ENCODE results near the gene COL16A1.

Gene COL16A1

DNA sequence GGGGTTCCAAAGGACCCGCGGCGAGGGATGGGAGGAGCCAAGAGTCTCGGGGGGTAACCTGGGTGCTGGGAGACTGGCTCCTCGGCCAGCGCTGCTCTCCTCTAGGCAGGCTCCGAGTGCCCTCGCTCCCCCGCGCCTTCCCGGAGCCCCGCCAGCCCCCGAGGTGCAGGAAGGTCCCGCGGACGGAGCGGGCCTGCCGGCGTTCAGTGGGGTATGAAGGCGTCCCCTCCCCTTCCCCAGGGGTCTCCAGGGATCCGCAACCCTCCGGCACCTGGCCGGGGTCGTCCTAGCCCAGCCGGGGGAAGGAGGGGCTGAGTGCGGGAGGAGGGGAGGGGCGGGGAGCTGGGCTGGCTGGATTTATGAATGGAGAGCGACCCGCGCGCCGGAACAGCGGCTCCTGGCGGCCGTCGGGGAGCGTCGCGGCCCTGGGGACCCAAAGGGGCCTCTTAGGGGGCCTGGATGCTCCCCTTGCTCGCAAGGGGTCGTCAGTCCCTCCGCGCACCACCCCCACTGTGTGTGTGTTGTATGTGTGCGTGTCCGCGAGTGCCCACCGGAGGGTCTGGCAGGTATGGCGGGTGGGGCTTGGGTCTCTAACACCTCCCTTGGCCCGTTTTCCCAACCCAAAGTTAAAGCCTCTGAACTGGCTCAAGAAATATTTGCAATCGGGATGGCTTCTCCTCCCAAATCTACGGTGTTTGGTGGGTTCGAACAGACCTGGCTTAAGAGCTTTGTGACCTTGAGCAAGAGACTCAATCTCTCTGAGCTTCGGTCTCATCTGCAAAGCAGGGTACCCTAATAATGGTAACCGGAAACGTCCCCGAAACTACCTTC lies 85.7 kb downstream of the COL16A1 start:
- POLR2A ChIA-PET: interaction anchor here (1.5 kb wide), 1 partner anchor 34 kb away, joined by 4 read pairs; no protein-coding TSS in a partner anchor
- Histone ChIP-seq H3K27ac (ENCODE audit: extremely low read depth, low read depth, low read length) (no peak overlapping the region; the same call in 1 of the 2 replicates), H3K4me1 (ENCODE audit: control insufficient read depth, insufficient read depth, low read length) (no peaks in the 10 kb centered on the region), H3K36me3 (ENCODE audit: control insufficient read depth in 2 of 2, insufficient read depth in 1 of 2, low read length in 2 of 2) (no peaks in the 10 kb centered on the region), H3K9me3 (ENCODE audit: control insufficient read depth, insufficient read depth, low read depth, low read length) (no peaks in the 10 kb centered on the region), H3K4me3 (ENCODE audit: low read depth, low read length) (peak overlapping the region; percentile 47)
- CTCF ChIA-PET: interaction anchor here (0.6 to 2.5 kb wide), 34 partner anchors 9 to 826 kb away, joined by 3 to 47 read pairs (median 4); partner anchors contain the start of gene PEF1
- peak; percentile 39; the same call in 1 of the 2 replicates for TF ChIP-seq ZNF423 (tag by site-specific recombination; IDR thresholded peaks at IDR 0.05)
- TF ChIP-seq, protein P1, sequence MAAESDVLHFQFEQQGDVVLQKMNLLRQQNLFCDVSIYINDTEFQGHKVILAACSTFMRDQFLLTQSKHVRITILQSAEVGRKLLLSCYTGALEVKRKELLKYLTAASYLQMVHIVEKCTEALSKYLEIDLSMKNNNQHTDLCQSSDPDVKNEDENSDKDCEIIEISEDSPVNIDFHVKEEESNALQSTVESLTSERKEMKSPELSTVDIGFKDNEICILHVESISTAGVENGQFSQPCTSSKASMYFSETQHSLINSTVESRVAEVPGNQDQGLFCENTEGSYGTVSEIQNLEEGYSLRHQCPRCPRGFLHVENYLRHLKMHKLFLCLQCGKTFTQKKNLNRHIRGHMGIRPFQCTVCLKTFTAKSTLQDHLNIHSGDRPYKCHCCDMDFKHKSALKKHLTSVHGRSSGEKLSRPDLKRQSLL (tag by site-specific recombination; IDR thresholded peaks at IDR 0.05): no peak
- TF ChIP-seq GLIS2 (tag by site-specific recombination; IDR thresholded peaks at IDR 0.05): peak; percentile 95
- TF ChIP-seq ZEB2 (tag by site-specific recombination; IDR thresholded peaks at IDR 0.05): 0 out of 2 replicates have a peak, but pooled peaks have one; percentile 38
- no peak for TF ChIP-seq KLF1 (tag by site-specific recombination; IDR thresholded peaks at IDR 0.05)
- no peak for TF ChIP-seq ZNF114 (tag by site-specific recombination; IDR thresholded peaks at IDR 0.05)
- peak; percentile 18; the same call in 1 of the 2 replicates for TF ChIP-seq ZBTB20 (tag by site-specific recombination; IDR thresholded peaks at IDR 0.05)
- TF ChIP-seq ZBTB21 (tag by site-specific recombination; IDR thresholded peaks at IDR 0.05): no peak
- TF ChIP-seq, protein P2, sequence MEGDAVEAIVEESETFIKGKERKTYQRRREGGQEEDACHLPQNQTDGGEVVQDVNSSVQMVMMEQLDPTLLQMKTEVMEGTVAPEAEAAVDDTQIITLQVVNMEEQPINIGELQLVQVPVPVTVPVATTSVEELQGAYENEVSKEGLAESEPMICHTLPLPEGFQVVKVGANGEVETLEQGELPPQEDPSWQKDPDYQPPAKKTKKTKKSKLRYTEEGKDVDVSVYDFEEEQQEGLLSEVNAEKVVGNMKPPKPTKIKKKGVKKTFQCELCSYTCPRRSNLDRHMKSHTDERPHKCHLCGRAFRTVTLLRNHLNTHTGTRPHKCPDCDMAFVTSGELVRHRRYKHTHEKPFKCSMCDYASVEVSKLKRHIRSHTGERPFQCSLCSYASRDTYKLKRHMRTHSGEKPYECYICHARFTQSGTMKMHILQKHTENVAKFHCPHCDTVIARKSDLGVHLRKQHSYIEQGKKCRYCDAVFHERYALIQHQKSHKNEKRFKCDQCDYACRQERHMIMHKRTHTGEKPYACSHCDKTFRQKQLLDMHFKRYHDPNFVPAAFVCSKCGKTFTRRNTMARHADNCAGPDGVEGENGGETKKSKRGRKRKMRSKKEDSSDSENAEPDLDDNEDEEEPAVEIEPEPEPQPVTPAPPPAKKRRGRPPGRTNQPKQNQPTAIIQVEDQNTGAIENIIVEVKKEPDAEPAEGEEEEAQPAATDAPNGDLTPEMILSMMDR (tag by site-specific recombination; IDR thresholded peaks at IDR 0.05): peak; percentile 86
- TF ChIP-seq, protein P3, sequence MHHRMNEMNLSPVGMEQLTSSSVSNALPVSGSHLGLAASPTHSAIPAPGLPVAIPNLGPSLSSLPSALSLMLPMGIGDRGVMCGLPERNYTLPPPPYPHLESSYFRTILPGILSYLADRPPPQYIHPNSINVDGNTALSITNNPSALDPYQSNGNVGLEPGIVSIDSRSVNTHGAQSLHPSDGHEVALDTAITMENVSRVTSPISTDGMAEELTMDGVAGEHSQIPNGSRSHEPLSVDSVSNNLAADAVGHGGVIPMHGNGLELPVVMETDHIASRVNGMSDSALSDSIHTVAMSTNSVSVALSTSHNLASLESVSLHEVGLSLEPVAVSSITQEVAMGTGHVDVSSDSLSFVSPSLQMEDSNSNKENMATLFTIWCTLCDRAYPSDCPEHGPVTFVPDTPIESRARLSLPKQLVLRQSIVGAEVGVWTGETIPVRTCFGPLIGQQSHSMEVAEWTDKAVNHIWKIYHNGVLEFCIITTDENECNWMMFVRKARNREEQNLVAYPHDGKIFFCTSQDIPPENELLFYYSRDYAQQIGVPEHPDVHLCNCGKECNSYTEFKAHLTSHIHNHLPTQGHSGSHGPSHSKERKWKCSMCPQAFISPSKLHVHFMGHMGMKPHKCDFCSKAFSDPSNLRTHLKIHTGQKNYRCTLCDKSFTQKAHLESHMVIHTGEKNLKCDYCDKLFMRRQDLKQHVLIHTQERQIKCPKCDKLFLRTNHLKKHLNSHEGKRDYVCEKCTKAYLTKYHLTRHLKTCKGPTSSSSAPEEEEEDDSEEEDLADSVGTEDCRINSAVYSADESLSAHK (tag by site-specific recombination; IDR thresholded peaks at IDR 0.05): no peak
- TF ChIP-seq ZNF138 (tag by site-specific recombination; IDR thresholded peaks at IDR 0.05; ENCODE audit: borderline replicate concordance): no peak
- TF ChIP-seq ZNF701 (tag by site-specific recombination; IDR thresholded peaks at IDR 0.05): no peak
- TF ChIP-seq ZNF501 (tag by site-specific recombination; IDR thresholded peaks at IDR 0.05): no peak
- TF ChIP-seq, protein P4, sequence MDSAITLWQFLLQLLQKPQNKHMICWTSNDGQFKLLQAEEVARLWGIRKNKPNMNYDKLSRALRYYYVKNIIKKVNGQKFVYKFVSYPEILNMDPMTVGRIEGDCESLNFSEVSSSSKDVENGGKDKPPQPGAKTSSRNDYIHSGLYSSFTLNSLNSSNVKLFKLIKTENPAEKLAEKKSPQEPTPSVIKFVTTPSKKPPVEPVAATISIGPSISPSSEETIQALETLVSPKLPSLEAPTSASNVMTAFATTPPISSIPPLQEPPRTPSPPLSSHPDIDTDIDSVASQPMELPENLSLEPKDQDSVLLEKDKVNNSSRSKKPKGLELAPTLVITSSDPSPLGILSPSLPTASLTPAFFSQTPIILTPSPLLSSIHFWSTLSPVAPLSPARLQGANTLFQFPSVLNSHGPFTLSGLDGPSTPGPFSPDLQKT (IDR thresholded peaks at IDR 0.05; ENCODE audit: borderline replicate concordance, low read depth, low read length): no peak
- peak; percentile 61 for TF ChIP-seq ZBTB17 (tag by site-specific recombination; IDR thresholded peaks at IDR 0.05)
- TF ChIP-seq, protein P5, sequence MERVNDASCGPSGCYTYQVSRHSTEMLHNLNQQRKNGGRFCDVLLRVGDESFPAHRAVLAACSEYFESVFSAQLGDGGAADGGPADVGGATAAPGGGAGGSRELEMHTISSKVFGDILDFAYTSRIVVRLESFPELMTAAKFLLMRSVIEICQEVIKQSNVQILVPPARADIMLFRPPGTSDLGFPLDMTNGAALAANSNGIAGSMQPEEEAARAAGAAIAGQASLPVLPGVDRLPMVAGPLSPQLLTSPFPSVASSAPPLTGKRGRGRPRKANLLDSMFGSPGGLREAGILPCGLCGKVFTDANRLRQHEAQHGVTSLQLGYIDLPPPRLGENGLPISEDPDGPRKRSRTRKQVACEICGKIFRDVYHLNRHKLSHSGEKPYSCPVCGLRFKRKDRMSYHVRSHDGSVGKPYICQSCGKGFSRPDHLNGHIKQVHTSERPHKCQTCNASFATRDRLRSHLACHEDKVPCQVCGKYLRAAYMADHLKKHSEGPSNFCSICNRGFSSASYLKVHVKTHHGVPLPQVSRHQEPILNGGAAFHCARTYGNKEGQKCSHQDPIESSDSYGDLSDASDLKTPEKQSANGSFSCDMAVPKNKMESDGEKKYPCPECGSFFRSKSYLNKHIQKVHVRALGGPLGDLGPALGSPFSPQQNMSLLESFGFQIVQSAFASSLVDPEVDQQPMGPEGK (tag by site-specific recombination; IDR thresholded peaks at IDR 0.05): peak; percentile 93
- no peak for TF ChIP-seq SP7 (tag by site-specific recombination; IDR thresholded peaks at IDR 0.05)
- TF ChIP-seq BCL11A (tag by site-specific recombination; IDR thresholded peaks at IDR 0.05; ENCODE audit: low read depth): no peak
- no peak for TF ChIP-seq ZNF677 (tag by site-specific recombination; IDR thresholded peaks at IDR 0.05)
- TF ChIP-seq, protein P6, sequence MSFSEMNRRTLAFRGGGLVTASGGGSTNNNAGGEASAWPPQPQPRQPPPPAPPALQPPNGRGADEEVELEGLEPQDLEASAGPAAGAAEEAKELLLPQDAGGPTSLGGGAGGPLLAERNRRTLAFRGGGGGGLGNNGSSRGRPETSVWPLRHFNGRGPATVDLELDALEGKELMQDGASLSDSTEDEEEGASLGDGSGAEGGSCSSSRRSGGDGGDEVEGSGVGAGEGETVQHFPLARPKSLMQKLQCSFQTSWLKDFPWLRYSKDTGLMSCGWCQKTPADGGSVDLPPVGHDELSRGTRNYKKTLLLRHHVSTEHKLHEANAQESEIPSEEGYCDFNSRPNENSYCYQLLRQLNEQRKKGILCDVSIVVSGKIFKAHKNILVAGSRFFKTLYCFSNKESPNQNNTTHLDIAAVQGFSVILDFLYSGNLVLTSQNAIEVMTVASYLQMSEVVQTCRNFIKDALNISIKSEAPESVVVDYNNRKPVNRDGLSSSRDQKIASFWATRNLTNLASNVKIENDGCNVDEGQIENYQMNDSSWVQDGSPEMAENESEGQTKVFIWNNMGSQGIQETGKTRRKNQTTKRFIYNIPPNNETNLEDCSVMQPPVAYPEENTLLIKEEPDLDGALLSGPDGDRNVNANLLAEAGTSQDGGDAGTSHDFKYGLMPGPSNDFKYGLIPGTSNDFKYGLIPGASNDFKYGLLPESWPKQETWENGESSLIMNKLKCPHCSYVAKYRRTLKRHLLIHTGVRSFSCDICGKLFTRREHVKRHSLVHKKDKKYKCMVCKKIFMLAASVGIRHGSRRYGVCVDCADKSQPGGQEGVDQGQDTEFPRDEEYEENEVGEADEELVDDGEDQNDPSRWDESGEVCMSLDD (tag by site-specific recombination; IDR thresholded peaks at IDR 0.05): peak; percentile 89
- TF ChIP-seq ZNF777 (tag by site-specific recombination; IDR thresholded peaks at IDR 0.05; ENCODE audit: borderline replicate concordance): peak; percentile 39; the same call in 1 of the 2 replicates
- TF ChIP-seq KLF9 (tag by site-specific recombination; IDR thresholded peaks at IDR 0.05; ENCODE audit: low read depth): peak; percentile 52
- 0 out of 2 replicates have a peak, but pooled peaks have one; percentile 50 for TF ChIP-seq ZNF660 (tag by site-specific recombination; IDR thresholded peaks at IDR 0.05)
- peak; percentile 36; the same call in 1 of the 2 replicates for TF ChIP-seq ZNF2 (tag by site-specific recombination; IDR thresholded peaks at IDR 0.05)
- TF ChIP-seq ZNF335 (tag by site-specific recombination; conservative IDR thresholded peaks at IDR 0.05): peak; percentile 86
- TF ChIP-seq ZBTB8A (tag by site-specific recombination; IDR thresholded peaks at IDR 0.05): 0 out of 2 replicates have a peak, but pooled peaks have one; percentile 40
